Loucy (cell line): ENCODE measurements around the gene ADGRL1.

Experiments used
- EZH2phosphoT487 ChIP-seq: fragments of 200-600 bp; IDR thresholded peaks from 2 replicates; pipeline ENCODE4 v1.6.1; 2018; ENCODE audit warnings: antibody characterized with exemption, mild to moderate bottlenecking, moderate library complexity, borderline replicate concordance
- TF ChIP-seq, protein P1 (sequence below): fragments of 200-600 bp; sonication (generic); conservative IDR thresholded peaks from 2 replicates; pipeline ENCODE4 v1.5.1; 2014; ENCODE audit warnings: mild to moderate bottlenecking, antibody characterized with exemption, low read length

GRCh38 chr19:14156122-14156521 is 49.8 kb downstream of the ADGRL1 start:
- TF ChIP-seq, protein P1, sequence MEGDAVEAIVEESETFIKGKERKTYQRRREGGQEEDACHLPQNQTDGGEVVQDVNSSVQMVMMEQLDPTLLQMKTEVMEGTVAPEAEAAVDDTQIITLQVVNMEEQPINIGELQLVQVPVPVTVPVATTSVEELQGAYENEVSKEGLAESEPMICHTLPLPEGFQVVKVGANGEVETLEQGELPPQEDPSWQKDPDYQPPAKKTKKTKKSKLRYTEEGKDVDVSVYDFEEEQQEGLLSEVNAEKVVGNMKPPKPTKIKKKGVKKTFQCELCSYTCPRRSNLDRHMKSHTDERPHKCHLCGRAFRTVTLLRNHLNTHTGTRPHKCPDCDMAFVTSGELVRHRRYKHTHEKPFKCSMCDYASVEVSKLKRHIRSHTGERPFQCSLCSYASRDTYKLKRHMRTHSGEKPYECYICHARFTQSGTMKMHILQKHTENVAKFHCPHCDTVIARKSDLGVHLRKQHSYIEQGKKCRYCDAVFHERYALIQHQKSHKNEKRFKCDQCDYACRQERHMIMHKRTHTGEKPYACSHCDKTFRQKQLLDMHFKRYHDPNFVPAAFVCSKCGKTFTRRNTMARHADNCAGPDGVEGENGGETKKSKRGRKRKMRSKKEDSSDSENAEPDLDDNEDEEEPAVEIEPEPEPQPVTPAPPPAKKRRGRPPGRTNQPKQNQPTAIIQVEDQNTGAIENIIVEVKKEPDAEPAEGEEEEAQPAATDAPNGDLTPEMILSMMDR, result no peak
- no peak for TF ChIP-seq EZH2phosphoT487
